ENCODE results near the gene KAZN.

- TF ChIP-seq CTCF (conservative IDR thresholded peaks at IDR 0.05; ENCODE audit: low read length) (no peak), EZH2phosphoT487 (IDR thresholded peaks at IDR 0.05; ENCODE audit: borderline replicate concordance) (no peak)
These were observed 519.3 kb downstream of the KAZN start for GRCh38 chr1:15117671-15118325.
